ENCODE measurements around the gene IL4I1.

The IL4I1 gene

GRCh38 chr19:49866933-49867782 is 29.5 kb downstream of the IL4I1 start, which contains the start of gene PNKP:
Gene PNKP, minus strand, starts transcription at chr19:49867576. Its CDS starts 372 bp downstream, at chr19:49867204.
- H3K9ac ChIP-seq (ENCODE audit: low read depth, low read length), result peak within 1 kb of the TSS; percentile 80
- no peaks in the 10 kb centered on the region for H3K9me3 ChIP-seq (ENCODE audit: insufficient read depth, low read depth, low read length)
- peak within 1 kb of the TSS; percentile 87 for H3K4me3 ChIP-seq (ENCODE audit: low read length)
- peaks cover 29% of the 10 kb centered on the region for H3K36me3 ChIP-seq (ENCODE audit: insufficient read depth, low read length)
- H3K27ac ChIP-seq (ENCODE audit: low read depth, low read length), result peak within 1 kb of the TSS; percentile 92
- H3K27me3 ChIP-seq (ENCODE audit: insufficient read depth, low read length), result no peaks in the 10 kb centered on the region
- H3K4me1 ChIP-seq (ENCODE audit: insufficient read depth, low read length), result peaks cover 6% of the 10 kb centered on the region; the same call in 1 of the 2 replicates
- under 1% methylated on average over 65 of the region's 65 CpGs for WGBS

GRCh38 chr19:49864890-49865289 is 31.8 kb downstream of the IL4I1 start:
- no peaks in the 10 kb centered on the region for H3K9me3 ChIP-seq (ENCODE audit: insufficient read depth, low read depth, low read length)
- H3K36me3 ChIP-seq (ENCODE audit: insufficient read depth, low read length), result peaks cover 46% of the 10 kb centered on the region

GRCh38 chr19:49863935-49864320 is 32.8 kb downstream of the IL4I1 start:
- no peaks in the 10 kb centered on the region for H3K9me3 ChIP-seq (ENCODE audit: insufficient read depth, low read depth, low read length)
- 0 out of 2 replicates have a peak, but pooled peaks cover 2% of the 10 kb centered on the region for H3K4me1 ChIP-seq (ENCODE audit: insufficient read depth, low read length)
- no peak overlapping the region for H3K4me3 ChIP-seq (ENCODE audit: low read length)
- H3K36me3 ChIP-seq (ENCODE audit: insufficient read depth, low read length), result peaks cover 53% of the 10 kb centered on the region
- no peak overlapping the region for H3K27ac ChIP-seq (ENCODE audit: low read depth, low read length)
- WGBS, result 96% methylated on average over 17 of the region's 17 CpGs
- H3K27me3 ChIP-seq (ENCODE audit: insufficient read depth, low read length), result no peaks in the 10 kb centered on the region
- H3K9ac ChIP-seq (ENCODE audit: low read depth, low read length), result no peak overlapping the region

More at GRCh38 chr19:49864890-49865289, 31.8 kb downstream of the IL4I1 start:
- Histone ChIP-seq H3K4me3 (ENCODE audit: low read length) (no peak overlapping the region), H3K9ac (ENCODE audit: low read depth, low read length) (no peak overlapping the region), H3K27me3 (ENCODE audit: insufficient read depth, low read length) (no peaks in the 10 kb centered on the region), H3K27ac (ENCODE audit: low read depth, low read length) (no peak overlapping the region), H3K4me1 (ENCODE audit: insufficient read depth, low read length) (0 out of 2 replicates have a peak, but pooled peaks cover 2% of the 10 kb centered on the region)
- WGBS, result 95% methylated on average over 13 of the region's 13 CpGs

- Histone ChIP-seq H3K27me3 (ENCODE audit: insufficient read depth, low read length) (no peaks in the 10 kb centered on the region), H3K36me3 (ENCODE audit: insufficient read depth, low read length) (peaks cover 58% of the 10 kb centered on the region), H3K4me1 (ENCODE audit: insufficient read depth, low read length) (0 out of 2 replicates have a peak, but pooled peaks cover 2% of the 10 kb centered on the region), H3K27ac (ENCODE audit: low read depth, low read length) (no peak overlapping the region), H3K4me3 (ENCODE audit: low read length) (no peak overlapping the region), H3K9me3 (ENCODE audit: insufficient read depth, low read depth, low read length) (no peaks in the 10 kb centered on the region), H3K9ac (ENCODE audit: low read depth, low read length) (no peak overlapping the region)
- 91% methylated on average over 24 of the region's 24 CpGs for WGBS
Observed at GRCh38 chr19:49863254-49863934, 33.3 kb downstream of the IL4I1 start.

GRCh38 chr19:49862391-49863253 is 34.1 kb downstream of the IL4I1 start:
- Histone ChIP-seq H3K36me3 (ENCODE audit: insufficient read depth, low read length) (peaks cover 64% of the 10 kb centered on the region), H3K9ac (ENCODE audit: low read depth, low read length) (no peak overlapping the region), H3K4me3 (ENCODE audit: low read length) (no peak overlapping the region), H3K27me3 (ENCODE audit: insufficient read depth, low read length) (no peaks in the 10 kb centered on the region), H3K9me3 (ENCODE audit: insufficient read depth, low read depth, low read length) (no peaks in the 10 kb centered on the region), H3K27ac (ENCODE audit: low read depth, low read length) (0 out of 2 replicates have a peak overlapping the region, but pooled peaks have one; percentile 29), H3K4me1 (ENCODE audit: insufficient read depth, low read length) (0 out of 2 replicates have a peak, but pooled peaks cover under 1% of the 10 kb centered on the region)
- 79% methylated on average over 49 of the region's 49 CpGs for WGBS

- Histone ChIP-seq H3K36me3 (ENCODE audit: insufficient read depth, low read length) (peaks cover 72% of the 10 kb centered on the region), H3K27ac (ENCODE audit: low read depth, low read length) (no peak overlapping the region; the same call in 1 of the 2 replicates), H3K27me3 (ENCODE audit: insufficient read depth, low read length) (no peaks in the 10 kb centered on the region), H3K4me1 (ENCODE audit: insufficient read depth, low read length) (no peaks in the 10 kb centered on the region), H3K4me3 (ENCODE audit: low read length) (no peak overlapping the region), H3K9ac (ENCODE audit: low read depth, low read length) (no peak overlapping the region), H3K9me3 (ENCODE audit: insufficient read depth, low read depth, low read length) (no peaks in the 10 kb centered on the region)
- WGBS, result 91% methylated on average over 59 of the region's 60 CpGs
Observed at GRCh38 chr19:49861541-49862378, 34.9 kb downstream of the IL4I1 start.

GRCh38 chr19:49861107-49861506 is 35.6 kb downstream of the IL4I1 start:
- no peaks in the 10 kb centered on the region for H3K27me3 ChIP-seq (ENCODE audit: insufficient read depth, low read length)
- H3K27ac ChIP-seq (ENCODE audit: low read depth, low read length), result peak overlapping the region; percentile 56; the same call in 1 of the 2 replicates
- H3K9me3 ChIP-seq (ENCODE audit: insufficient read depth, low read depth, low read length), result no peaks in the 10 kb centered on the region
- H3K4me3 ChIP-seq (ENCODE audit: low read length), result no peak overlapping the region
- WGBS, result 61% methylated on average over 13 of the region's 13 CpGs
- H3K9ac ChIP-seq (ENCODE audit: low read depth, low read length), result no peak overlapping the region
- no peaks in the 10 kb centered on the region for H3K4me1 ChIP-seq (ENCODE audit: insufficient read depth, low read length)
- H3K36me3 ChIP-seq (ENCODE audit: insufficient read depth, low read length), result peaks cover 76% of the 10 kb centered on the region

- no peaks in the 10 kb centered on the region for H3K9me3 ChIP-seq (ENCODE audit: insufficient read depth, low read depth, low read length)
- H3K9ac ChIP-seq (ENCODE audit: low read depth, low read length), result no peak overlapping the region
- peak overlapping the region; percentile 56; the same call in 1 of the 2 replicates for H3K27ac ChIP-seq (ENCODE audit: low read depth, low read length)
- H3K4me1 ChIP-seq (ENCODE audit: insufficient read depth, low read length), result no peaks in the 10 kb centered on the region
- 90% methylated on average over 17 of the region's 17 CpGs for WGBS
- H3K27me3 ChIP-seq (ENCODE audit: insufficient read depth, low read length), result no peaks in the 10 kb centered on the region
- peaks cover 82% of the 10 kb centered on the region for H3K36me3 ChIP-seq (ENCODE audit: insufficient read depth, low read length)
- H3K4me3 ChIP-seq (ENCODE audit: low read length), result no peak overlapping the region
Observed at GRCh38 chr19:49860336-49861102, 36.2 kb downstream of the IL4I1 start.

- Histone ChIP-seq H3K9me3 (ENCODE audit: insufficient read depth, low read depth, low read length) (no peaks in the 10 kb centered on the region), H3K4me3 (ENCODE audit: low read length) (no peak overlapping the region), H3K27me3 (ENCODE audit: insufficient read depth, low read length) (no peaks in the 10 kb centered on the region), H3K9ac (ENCODE audit: low read depth, low read length) (no peak overlapping the region), H3K36me3 (ENCODE audit: insufficient read depth, low read length) (peaks cover 86% of the 10 kb centered on the region), H3K27ac (ENCODE audit: low read depth, low read length) (no peak overlapping the region), H3K4me1 (ENCODE audit: insufficient read depth, low read length) (no peaks in the 10 kb centered on the region)
- 94% methylated on average over 22 of the region's 22 CpGs for whole genome bisulfite sequencing
Observed at GRCh38 chr19:49859682-49860335, 36.9 kb downstream of the IL4I1 start.
